Gastroesophageal sphincter (tissue), 3 donors: ENCODE measurements around the gene RAB39B.

Experiments
- CTCF ChIP-seq, 4 experiments: fragments of 200-600 bp in 2 of 4; fragments of 450-650 bp in 2 of 4; sonication (generic) in 1 of 4; IDR thresholded peaks; one replicate each; pipeline ENCODE4 v1.5.1; 2017 to 2019; ENCODE audit warnings: antibody characterized with exemption in 4 of 4, mild to moderate bottlenecking in 2 of 4, moderate library complexity in 2 of 4
- EP300 ChIP-seq: sonication (generic); formaldehyde crosslinking; IDR thresholded peaks from one replicate; pipeline ENCODE4 v1.6.1; 2017; ENCODE audit warnings: antibody characterized with exemption, mild to moderate bottlenecking
- POLR2A ChIP-seq, 2 donors: fragments of 450-650 bp; IDR thresholded peaks; one replicate each; pipeline ENCODE4 v1.6.1; 2017; ENCODE audit warnings: antibody characterized with exemption in 2 of 2, mild to moderate bottlenecking in 2 of 2, moderate library complexity in 1 of 2
- POLR2AphosphoS5 ChIP-seq: sonication (generic); formaldehyde crosslinking; IDR thresholded peaks from one replicate; pipeline ENCODE4 v1.6.1; 2017; ENCODE audit warnings: antibody characterized with exemption

- TF ChIP-seq POLR2A (IDR thresholded peaks at IDR 0.05) (no peak), EP300 (no peak), CTCF (IDR thresholded peaks at IDR 0.05) (no peak), POLR2AphosphoS5 (no peak)
Observed at GRCh38 chrX:155246748-155247147, 17.5 kb downstream of the RAB39B start.
